ENCODE measurements around the gene PHACTR1.

The PHACTR1 gene

DNA sequence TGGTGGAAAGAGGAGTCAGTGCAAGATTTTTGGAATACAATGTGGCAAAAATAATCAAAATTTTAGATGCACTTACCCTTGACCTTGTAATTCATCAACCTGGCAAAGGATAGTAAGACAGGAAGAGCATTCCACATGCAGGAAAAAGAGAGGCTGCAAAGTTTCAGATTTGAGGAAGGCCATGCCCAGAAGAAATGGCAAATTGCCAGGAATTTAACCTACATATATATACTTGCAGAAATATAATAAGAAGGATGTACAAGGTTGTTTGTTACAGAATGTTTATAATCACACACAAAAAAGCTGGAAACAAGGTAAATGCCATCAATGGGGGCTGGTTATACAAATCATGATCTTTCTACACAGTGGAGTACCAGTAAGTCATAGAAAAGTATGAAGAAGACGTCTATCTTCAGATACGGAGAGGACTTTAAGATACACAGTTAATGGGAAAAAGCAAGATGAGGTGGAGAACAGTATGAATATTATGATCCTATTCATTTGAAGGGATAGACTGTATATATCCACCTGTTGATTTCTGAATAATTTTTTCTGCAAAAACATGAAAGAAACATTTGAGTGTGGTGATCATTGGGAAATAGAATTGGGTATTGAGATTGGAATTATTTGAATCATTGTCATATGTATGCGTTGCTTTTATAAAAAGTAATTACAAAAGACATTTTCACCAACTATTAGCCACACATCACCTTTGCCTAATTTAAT is 358.0 kb downstream of the PHACTR1 start:
- no peak for ATAC-seq
- TF ChIP-seq TCF4 (CRISPR knock-in tag; IDR thresholded peaks at IDR 0.05; ENCODE audit: borderline replicate concordance) (no peak), ZNF565 (CRISPR knock-in tag; conservative IDR thresholded peaks at IDR 0.05; ENCODE audit: low read depth) (no peak), RARB (CRISPR knock-in tag; IDR thresholded peaks at IDR 0.05) (no peak), ZNF8 (CRISPR knock-in tag; IDR thresholded peaks at IDR 0.05) (no peak), ZFP30 (CRISPR knock-in tag; IDR thresholded peaks at IDR 0.05) (no peak), ZNF70 (CRISPR knock-in tag; IDR thresholded peaks at IDR 0.05) (no peak)
- TF ChIP-seq, protein P1, sequence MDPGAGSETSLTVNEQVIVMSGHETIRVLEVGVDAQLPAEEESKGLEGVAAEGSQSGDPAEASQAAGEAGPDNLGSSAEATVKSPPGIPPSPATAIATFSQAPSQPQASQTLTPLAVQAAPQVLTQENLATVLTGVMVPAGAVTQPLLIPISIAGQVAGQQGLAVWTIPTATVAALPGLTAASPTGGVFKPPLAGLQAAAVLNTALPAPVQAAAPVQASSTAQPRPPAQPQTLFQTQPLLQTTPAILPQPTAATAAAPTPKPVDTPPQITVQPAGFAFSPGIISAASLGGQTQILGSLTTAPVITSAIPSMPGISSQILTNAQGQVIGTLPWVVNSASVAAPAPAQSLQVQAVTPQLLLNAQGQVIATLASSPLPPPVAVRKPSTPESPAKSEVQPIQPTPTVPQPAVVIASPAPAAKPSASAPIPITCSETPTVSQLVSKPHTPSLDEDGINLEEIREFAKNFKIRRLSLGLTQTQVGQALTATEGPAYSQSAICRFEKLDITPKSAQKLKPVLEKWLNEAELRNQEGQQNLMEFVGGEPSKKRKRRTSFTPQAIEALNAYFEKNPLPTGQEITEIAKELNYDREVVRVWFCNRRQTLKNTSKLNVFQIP (CRISPR knock-in tag; IDR thresholded peaks at IDR 0.05; ENCODE audit: borderline replicate concordance, low read depth) = no peak

DNA sequence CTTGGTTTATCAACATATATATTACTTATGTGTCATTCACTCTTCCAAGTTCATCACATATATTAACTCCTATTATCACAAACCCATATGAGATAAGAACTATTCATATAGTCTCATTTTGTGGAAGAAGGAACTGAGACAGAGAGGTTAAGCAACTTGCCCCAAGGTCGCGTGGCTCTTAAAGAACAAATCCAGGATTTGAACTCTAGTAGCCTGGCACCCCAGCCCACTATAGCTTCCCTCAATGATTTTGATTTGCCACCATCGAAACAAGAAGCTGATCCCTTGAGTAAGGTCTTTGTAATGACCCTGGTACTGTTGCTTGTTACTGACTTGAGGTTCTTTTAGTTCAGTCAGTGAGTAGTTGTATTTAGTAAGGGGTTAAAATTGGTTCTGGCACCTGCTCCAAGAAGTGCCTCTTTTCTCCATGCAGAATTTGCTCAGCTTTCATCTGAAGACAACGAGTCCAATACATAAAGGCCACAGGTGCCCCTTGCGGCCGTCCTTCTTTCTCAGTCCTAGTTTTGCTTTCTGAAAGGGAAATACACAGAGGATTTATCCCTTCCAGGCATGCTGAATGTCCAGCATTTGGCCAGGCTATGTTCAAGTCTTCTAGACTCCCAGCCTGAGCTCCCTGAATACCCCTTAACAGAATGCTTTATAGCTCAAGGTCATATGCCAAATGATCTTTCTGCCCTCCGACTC is 358.7 kb downstream of the PHACTR1 start:
- TF ChIP-seq TOX (CRISPR knock-in tag; IDR thresholded peaks at IDR 0.05; ENCODE audit: borderline replicate concordance) (no peak), OSR1 (CRISPR knock-in tag; IDR thresholded peaks at IDR 0.05) (no peak)
- TF ChIP-seq, protein P2, sequence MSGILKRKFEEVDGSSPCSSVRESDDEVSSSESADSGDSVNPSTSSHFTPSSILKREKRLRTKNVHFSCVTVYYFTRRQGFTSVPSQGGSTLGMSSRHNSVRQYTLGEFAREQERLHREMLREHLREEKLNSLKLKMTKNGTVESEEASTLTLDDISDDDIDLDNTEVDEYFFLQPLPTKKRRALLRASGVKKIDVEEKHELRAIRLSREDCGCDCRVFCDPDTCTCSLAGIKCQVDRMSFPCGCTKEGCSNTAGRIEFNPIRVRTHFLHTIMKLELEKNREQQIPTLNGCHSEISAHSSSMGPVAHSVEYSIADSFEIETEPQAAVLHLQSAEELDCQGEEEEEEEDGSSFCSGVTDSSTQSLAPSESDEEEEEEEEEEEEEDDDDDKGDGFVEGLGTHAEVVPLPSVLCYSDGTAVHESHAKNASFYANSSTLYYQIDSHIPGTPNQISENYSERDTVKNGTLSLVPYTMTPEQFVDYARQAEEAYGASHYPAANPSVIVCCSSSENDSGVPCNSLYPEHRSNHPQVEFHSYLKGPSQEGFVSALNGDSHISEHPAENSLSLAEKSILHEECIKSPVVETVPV (CRISPR knock-in tag; IDR thresholded peaks at IDR 0.05) = no peak
- no peak for ATAC-seq

DNA sequence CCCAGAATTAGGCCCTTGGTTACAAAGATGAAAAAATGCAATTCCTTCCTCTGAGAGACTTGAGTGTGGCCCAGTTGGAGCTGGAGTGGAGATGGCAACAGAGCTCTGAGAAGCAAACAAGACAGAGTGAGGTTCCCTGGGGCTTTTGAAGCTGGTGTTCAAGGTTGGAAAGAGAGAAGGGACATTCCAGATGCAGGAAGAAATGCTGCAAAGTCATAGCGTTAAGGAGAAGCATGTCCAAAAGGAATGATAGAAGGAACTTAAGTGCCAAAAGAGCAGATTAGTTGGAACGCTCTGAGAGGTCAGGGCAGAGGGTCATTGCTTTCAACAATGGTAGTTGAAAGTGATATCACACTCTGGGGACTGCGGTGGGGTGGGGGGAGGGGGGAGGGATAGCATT is 360.0 kb downstream of the PHACTR1 start:
- no peak for TF ChIP-seq PPARA (CRISPR knock-in tag; IDR thresholded peaks at IDR 0.05; ENCODE audit: borderline replicate concordance)
- no peak for TF ChIP-seq ZNF70 (CRISPR knock-in tag; IDR thresholded peaks at IDR 0.05)
- no peak for TF ChIP-seq SNAI2 (CRISPR knock-in tag; IDR thresholded peaks at IDR 0.05)
- no peak for ATAC-seq

DNA sequence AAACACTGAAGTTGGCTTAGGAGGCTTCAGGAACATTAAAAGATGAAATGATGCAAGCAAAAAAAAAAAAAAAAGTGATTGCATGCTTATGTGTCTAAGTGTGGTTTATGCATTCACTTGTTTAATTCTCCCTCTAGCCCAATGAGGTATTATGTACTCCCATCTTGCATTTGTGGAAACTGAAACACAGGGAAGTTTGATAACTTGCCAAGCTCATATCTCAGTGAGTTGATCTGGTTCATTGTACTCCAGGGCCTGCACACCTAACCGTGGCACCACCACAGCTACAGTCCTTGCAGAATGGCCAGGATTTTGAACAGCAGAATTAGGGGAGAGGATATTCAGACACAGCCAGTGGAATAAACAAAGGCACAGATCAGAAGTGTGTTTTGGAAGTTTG is 360.6 kb downstream of the PHACTR1 start:
- no peak for ATAC-seq
- TF ChIP-seq, protein P3, sequence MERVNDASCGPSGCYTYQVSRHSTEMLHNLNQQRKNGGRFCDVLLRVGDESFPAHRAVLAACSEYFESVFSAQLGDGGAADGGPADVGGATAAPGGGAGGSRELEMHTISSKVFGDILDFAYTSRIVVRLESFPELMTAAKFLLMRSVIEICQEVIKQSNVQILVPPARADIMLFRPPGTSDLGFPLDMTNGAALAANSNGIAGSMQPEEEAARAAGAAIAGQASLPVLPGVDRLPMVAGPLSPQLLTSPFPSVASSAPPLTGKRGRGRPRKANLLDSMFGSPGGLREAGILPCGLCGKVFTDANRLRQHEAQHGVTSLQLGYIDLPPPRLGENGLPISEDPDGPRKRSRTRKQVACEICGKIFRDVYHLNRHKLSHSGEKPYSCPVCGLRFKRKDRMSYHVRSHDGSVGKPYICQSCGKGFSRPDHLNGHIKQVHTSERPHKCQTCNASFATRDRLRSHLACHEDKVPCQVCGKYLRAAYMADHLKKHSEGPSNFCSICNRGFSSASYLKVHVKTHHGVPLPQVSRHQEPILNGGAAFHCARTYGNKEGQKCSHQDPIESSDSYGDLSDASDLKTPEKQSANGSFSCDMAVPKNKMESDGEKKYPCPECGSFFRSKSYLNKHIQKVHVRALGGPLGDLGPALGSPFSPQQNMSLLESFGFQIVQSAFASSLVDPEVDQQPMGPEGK (CRISPR knock-in tag; IDR thresholded peaks at IDR 0.05; ENCODE audit: borderline replicate concordance) = no peak
- TF ChIP-seq ISL1 (CRISPR knock-in tag; IDR thresholded peaks at IDR 0.05) (no peak), SNAI2 (CRISPR knock-in tag; IDR thresholded peaks at IDR 0.05) (no peak), TCF4 (CRISPR knock-in tag; IDR thresholded peaks at IDR 0.05; ENCODE audit: borderline replicate concordance) (no peak), ZFP3 (CRISPR knock-in tag; IDR thresholded peaks at IDR 0.05) (no peak), GLIS3 (CRISPR knock-in tag; IDR thresholded peaks at IDR 0.05) (no peak), ZNF565 (CRISPR knock-in tag; conservative IDR thresholded peaks at IDR 0.05; ENCODE audit: low read depth) (no peak), CSDC2 (CRISPR knock-in tag; IDR thresholded peaks at IDR 0.05) (no peak), ARNTL (CRISPR knock-in tag; IDR thresholded peaks at IDR 0.05; ENCODE audit: borderline replicate concordance, low read depth) (no peak), PPARA (CRISPR knock-in tag; IDR thresholded peaks at IDR 0.05; ENCODE audit: borderline replicate concordance) (no peak), BACH2 (CRISPR knock-in tag; IDR thresholded peaks at IDR 0.05; ENCODE audit: borderline replicate concordance) (no peak), ZFP30 (CRISPR knock-in tag; IDR thresholded peaks at IDR 0.05) (no peak), TOX (CRISPR knock-in tag; IDR thresholded peaks at IDR 0.05; ENCODE audit: borderline replicate concordance) (no peak), OSR1 (CRISPR knock-in tag; IDR thresholded peaks at IDR 0.05) (no peak), ZNF70 (CRISPR knock-in tag; IDR thresholded peaks at IDR 0.05) (no peak), RARB (CRISPR knock-in tag; IDR thresholded peaks at IDR 0.05) (no peak), ZC3H10 (CRISPR knock-in tag; IDR thresholded peaks at IDR 0.05) (no peak)
- TF ChIP-seq, protein P2 (CRISPR knock-in tag; IDR thresholded peaks at IDR 0.05) = no peak
- TF ChIP-seq, protein P4, sequence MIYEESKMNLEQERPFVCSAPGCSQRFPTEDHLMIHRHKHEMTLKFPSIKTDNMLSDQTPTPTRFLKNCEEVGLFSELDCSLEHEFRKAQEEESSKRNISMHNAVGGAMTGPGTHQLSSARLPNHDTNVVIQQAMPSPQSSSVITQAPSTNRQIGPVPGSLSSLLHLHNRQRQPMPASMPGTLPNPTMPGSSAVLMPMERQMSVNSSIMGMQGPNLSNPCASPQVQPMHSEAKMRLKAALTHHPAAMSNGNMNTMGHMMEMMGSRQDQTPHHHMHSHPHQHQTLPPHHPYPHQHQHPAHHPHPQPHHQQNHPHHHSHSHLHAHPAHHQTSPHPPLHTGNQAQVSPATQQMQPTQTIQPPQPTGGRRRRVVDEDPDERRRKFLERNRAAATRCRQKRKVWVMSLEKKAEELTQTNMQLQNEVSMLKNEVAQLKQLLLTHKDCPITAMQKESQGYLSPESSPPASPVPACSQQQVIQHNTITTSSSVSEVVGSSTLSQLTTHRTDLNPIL (CRISPR knock-in tag; IDR thresholded peaks at IDR 0.05; ENCODE audit: low read depth) = no peak

Measured in SK-N-SH treated with all-trans-retinoic acid at 6 μM for 48 hours (cell line).